HUES48 (cell line): ENCODE results near the gene BRICD5.

ENCODE experiments used
- H3K27ac ChIP-seq: one replicate; pipeline ENCODE4 v1.7.0; 2013; ENCODE audit warnings: low read depth, low read length, inconsistent platforms
- H3K27me3 ChIP-seq: 2 replicates; pipeline ENCODE4 v1.6.1; 2013; ENCODE audit warnings: mild to moderate bottlenecking, low read length; ENCODE audit not compliant: control insufficient read depth, insufficient read depth
- H3K36me3 ChIP-seq: 2 replicates; pipeline ENCODE4 v1.6.1; 2013; ENCODE audit warnings: low read length; ENCODE audit not compliant: control insufficient read depth, insufficient read depth
- H3K4me1 ChIP-seq: 2 replicates; pipeline ENCODE4 v1.6.1; 2013; ENCODE audit warnings: mild to moderate bottlenecking, low read length; ENCODE audit not compliant: control insufficient read depth, insufficient read depth
- H3K4me3 ChIP-seq: 2 replicates; pipeline ENCODE4 v1.5.1; 2013; ENCODE audit warnings: mild to moderate bottlenecking, low read depth, low read length
- H3K9ac ChIP-seq: 2 replicates; pipeline ENCODE4 v1.6.1; 2013; ENCODE audit warnings: mild to moderate bottlenecking, low read depth, low read length, moderate library complexity
- H3K9me3 ChIP-seq: 2 replicates; pipeline ENCODE4 v1.6.1; 2013; ENCODE audit warnings: low read length; ENCODE audit not compliant: control insufficient read depth, insufficient read depth

Gene BRICD5

GRCh38 chr16:2186064-2186463 is 24.6 kb downstream of the BRICD5 start:
- no peaks in the 10 kb centered on the region for H3K27me3 ChIP-seq
- H3K4me3 ChIP-seq: no peak overlapping the region
- no peak overlapping the region for H3K9ac ChIP-seq
- no peaks in the 10 kb centered on the region for H3K9me3 ChIP-seq
- H3K4me1 ChIP-seq: no peaks in the 10 kb centered on the region
- H3K27ac ChIP-seq: no peak overlapping the region
- H3K36me3 ChIP-seq: no peaks in the 10 kb centered on the region

- H3K4me1 ChIP-seq: no peaks in the 10 kb centered on the region
- no peak overlapping the region for H3K9ac ChIP-seq
- H3K36me3 ChIP-seq: no peaks in the 10 kb centered on the region
- no peak overlapping the region for H3K27ac ChIP-seq
- no peak overlapping the region for H3K4me3 ChIP-seq
- no peaks in the 10 kb centered on the region for H3K9me3 ChIP-seq
- H3K27me3 ChIP-seq: no peaks in the 10 kb centered on the region
Measured at GRCh38 chr16:2184962-2185361, 25.7 kb downstream of the BRICD5 start.

- Histone ChIP-seq H3K4me1 (no peaks in the 10 kb centered on the region), H3K27ac (no peak overlapping the region), H3K4me3 (no peak overlapping the region)
Measured at GRCh38 chr16:2184346-2184745, 26.3 kb downstream of the BRICD5 start.

DNA sequence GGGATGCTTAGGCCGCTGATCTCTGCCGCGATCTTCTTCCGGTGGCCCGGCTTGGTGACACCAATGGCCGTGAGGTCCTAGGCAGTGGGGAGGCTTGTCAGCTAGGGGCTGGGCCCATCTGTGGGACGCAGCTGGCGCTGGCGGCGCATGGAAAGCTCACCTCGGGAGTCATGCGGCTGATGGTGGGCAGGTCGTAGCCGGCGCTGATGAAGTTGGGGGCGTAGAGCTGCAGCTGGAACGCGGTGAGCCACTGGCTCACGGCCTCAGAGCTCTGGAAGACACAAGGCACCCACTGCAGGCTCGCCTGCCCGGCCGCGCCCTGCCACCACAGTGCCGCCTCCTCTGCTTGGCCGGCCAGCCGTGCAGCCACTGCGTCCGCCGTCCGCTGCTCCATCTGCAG is 27.0 kb downstream of the BRICD5 start:
- Histone ChIP-seq H3K9ac (no peak overlapping the region), H3K4me1 (no peaks in the 10 kb centered on the region), H3K27ac (no peak overlapping the region), H3K4me3 (no peak overlapping the region), H3K27me3 (no peaks in the 10 kb centered on the region), H3K9me3 (no peaks in the 10 kb centered on the region), H3K36me3 (no peaks in the 10 kb centered on the region)

More at GRCh38 chr16:2184346-2184745, 26.3 kb downstream of the BRICD5 start:
- no peaks in the 10 kb centered on the region for H3K27me3 ChIP-seq
- H3K36me3 ChIP-seq: no peaks in the 10 kb centered on the region
- H3K9ac ChIP-seq: no peak overlapping the region
- no peaks in the 10 kb centered on the region for H3K9me3 ChIP-seq

DNA sequence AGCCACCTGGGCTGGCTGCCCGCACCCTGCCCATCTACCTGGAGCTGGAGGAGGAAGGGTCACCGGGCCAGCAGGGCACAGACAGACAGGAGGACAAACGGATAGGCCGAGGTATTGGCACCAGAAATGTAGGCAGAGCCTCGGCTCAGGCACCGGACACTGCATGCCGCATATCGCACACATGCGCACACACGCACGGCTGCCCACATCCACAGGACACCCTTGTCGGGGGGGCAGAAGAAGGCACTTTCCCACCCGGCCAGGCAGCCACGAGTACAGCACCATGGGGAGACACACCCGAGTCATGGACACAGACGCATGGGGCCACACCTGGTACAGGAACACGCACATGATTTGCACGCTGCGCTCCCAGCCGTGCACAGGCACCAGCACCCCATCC is 28.7 kb downstream of the BRICD5 start:
- Histone ChIP-seq H3K9me3 (no peaks in the 10 kb centered on the region), H3K4me3 (no peak overlapping the region), H3K36me3 (peaks cover 6% of the 10 kb centered on the region), H3K27me3 (no peaks in the 10 kb centered on the region), H3K9ac (no peak overlapping the region), H3K4me1 (no peaks in the 10 kb centered on the region), H3K27ac (no peak overlapping the region)

DNA sequence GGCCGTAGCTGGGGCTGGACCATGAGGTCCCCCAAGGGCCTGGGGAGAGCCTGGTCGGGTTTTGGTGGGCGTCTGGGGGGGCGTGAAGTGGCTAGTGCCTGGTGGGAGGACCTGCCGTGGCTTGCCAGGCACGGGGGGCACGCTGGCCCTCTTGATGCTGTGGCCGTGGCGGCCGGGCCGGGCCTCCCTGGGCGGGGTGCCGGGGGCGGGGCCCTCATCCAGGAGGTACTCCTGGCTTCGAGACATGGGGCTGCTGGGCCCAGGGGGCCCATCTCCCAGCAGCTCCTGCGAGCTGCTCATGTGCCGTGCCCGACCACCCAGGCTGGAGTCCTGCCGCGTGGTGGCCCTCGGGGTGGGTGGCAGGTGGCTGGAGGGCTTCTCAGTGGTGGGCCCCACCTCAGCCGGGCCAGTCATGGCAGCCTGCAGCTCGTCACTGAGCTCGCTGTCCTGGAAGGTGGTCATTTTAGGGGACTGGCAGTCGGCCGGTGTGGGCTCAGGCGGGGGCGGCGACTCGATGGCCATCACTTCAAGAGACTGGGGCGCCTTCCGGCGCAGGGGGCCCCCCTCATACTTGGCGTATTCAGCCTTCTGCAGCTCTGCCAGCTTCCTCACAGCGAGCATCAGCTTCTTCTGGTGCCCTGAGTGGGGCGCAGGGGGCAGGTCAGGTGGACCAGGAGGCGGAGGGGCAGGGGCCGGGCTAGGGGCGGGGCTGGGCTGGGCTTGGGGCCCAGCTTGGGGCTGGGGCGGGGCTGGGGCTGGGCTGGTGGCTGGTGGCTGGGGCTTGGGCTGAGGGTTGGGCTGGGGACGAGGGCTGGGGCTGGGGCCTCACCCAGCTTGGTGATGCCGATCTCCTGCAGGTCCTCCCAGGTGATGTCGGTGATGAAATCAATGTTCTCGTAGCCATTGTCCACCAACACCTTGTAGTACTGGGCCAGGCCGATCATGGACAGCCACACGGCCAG is 29.4 kb downstream of the BRICD5 start:
- H3K27me3 ChIP-seq: no peaks in the 10 kb centered on the region
- H3K27ac ChIP-seq: no peak overlapping the region
- H3K9ac ChIP-seq: no peak overlapping the region
- no peaks in the 10 kb centered on the region for H3K4me1 ChIP-seq
- H3K9me3 ChIP-seq: no peaks in the 10 kb centered on the region
- no peak overlapping the region for H3K4me3 ChIP-seq
- peaks cover 11% of the 10 kb centered on the region for H3K36me3 ChIP-seq

GRCh38 chr16:2180461-2180860 is 30.2 kb downstream of the BRICD5 start:
- H3K9me3 ChIP-seq: no peaks in the 10 kb centered on the region
- no peaks in the 10 kb centered on the region for H3K4me1 ChIP-seq
- H3K9ac ChIP-seq: no peak overlapping the region
- H3K27me3 ChIP-seq: no peaks in the 10 kb centered on the region
- H3K36me3 ChIP-seq: peaks cover 19% of the 10 kb centered on the region
- no peak overlapping the region for H3K4me3 ChIP-seq
- H3K27ac ChIP-seq: no peak overlapping the region

DNA sequence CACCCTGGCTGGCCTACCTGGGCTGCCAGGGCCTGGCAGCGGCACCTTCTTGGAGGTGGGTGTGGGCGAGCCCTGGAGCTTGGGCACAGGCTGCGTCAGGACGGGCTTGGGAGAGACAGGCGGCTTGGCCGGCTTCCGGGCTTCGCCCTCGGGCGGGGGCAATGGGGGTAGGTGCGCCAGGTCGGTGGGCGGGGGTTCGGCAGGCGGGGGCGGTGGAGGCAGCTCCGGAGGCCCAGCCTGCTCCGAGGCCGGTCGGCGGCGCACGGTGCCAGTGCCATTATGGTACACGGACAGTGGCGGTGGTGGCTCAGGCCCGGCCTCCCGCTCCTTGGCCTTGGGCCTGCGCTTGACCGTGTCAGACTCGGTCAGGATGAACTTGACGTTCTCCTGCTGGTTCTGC is 31.1 kb downstream of the BRICD5 start:
- Histone ChIP-seq H3K36me3 (peaks cover 28% of the 10 kb centered on the region), H3K27ac (no peak overlapping the region), H3K4me3 (no peak overlapping the region; the same call in 1 of the 2 replicates), H3K27me3 (no peaks in the 10 kb centered on the region), H3K4me1 (no peaks in the 10 kb centered on the region), H3K9me3 (no peaks in the 10 kb centered on the region), H3K9ac (no peak overlapping the region)

GRCh38 chr16:2179107-2179501 is 31.6 kb downstream of the BRICD5 start:
- H3K4me1 ChIP-seq: no peaks in the 10 kb centered on the region
- no peaks in the 10 kb centered on the region for H3K27me3 ChIP-seq
- peaks cover 33% of the 10 kb centered on the region for H3K36me3 ChIP-seq
- no peak overlapping the region; the same call in 1 of the 2 replicates for H3K4me3 ChIP-seq
- H3K9ac ChIP-seq: no peak overlapping the region
- no peak overlapping the region for H3K27ac ChIP-seq
- no peaks in the 10 kb centered on the region for H3K9me3 ChIP-seq

GRCh38 chr16:2178321-2179106 is 32.1 kb downstream of the BRICD5 start:
- no peaks in the 10 kb centered on the region for H3K9me3 ChIP-seq
- no peak overlapping the region for H3K27ac ChIP-seq

DNA sequence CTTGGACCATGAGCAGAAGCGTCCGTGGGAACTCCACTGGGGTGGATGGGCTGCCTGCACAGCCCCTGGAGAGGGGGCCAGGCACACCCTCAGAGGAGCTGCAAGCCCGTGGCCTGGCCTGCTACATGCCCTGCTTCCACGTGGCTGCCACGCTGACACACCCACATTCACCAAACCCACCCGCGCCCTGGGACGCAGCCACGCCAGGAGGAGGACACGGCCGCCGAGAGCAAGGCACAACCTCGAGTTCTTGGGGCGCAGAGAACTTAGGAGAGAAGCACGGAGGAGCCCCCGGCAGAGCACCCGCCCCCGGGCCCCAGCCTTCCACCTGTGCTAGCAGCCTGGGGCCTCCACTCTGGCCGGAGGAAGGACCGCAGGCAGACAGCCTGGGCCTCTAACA is 33.1 kb downstream of the BRICD5 start:
- no peak overlapping the region for H3K4me3 ChIP-seq

More at GRCh38 chr16:2178321-2179106, 32.1 kb downstream of the BRICD5 start:
- H3K27me3 ChIP-seq: no peaks in the 10 kb centered on the region
- H3K4me1 ChIP-seq: no peaks in the 10 kb centered on the region
- no peak overlapping the region; the same call in 1 of the 2 replicates for H3K4me3 ChIP-seq
- peaks cover 38% of the 10 kb centered on the region for H3K36me3 ChIP-seq
- H3K9ac ChIP-seq: no peak overlapping the region

More for the DNA sequence above, 33.1 kb downstream of the BRICD5 start:
- H3K9ac ChIP-seq: no peak overlapping the region
- H3K9me3 ChIP-seq: no peaks in the 10 kb centered on the region
- no peak overlapping the region for H3K27ac ChIP-seq
- no peaks in the 10 kb centered on the region for H3K4me1 ChIP-seq
- H3K36me3 ChIP-seq: peaks cover 47% of the 10 kb centered on the region
- no peaks in the 10 kb centered on the region for H3K27me3 ChIP-seq
